ENCODE data around the gene ALG6. TPM values are rescaled to one million over a fixed set of nuclear protein-coding genes. Genes with fewer than 3 reads are reported as not detected.
A peak's percentile ranks its signal among the peaks of the same experiment; 100 is the strongest.

Gene ALG6
- total RNA-seq, 1 experiment from 2014 or later: 21.4 TPM

- no peak overlapping the region for H2AFZ ChIP-seq (ENCODE audit: low read length)
- H3K27ac Mint-ChIP-seq: peak overlapping the region in 1 of 3 experiments; percentile 71; a peak in 1 of 7 replicates
- no peak overlapping the region for H3K56ac ChIP-seq (ENCODE audit: insufficient read length, low read depth, low read length)
- H3K18ac ChIP-seq (ENCODE audit: insufficient read length, low read depth, low read length): no peak overlapping the region
- no peak overlapping the region for H2BK120ac ChIP-seq (ENCODE audit: low read depth, low read length, poor library complexity, severe bottlenecking)
- peak overlapping the region in 1 of 2 experiments; percentile 80; a peak in 3 of 5 replicates for H3K4me3 Mint-ChIP-seq
- WGBS (ENCODE audit: extremely low coverage, insufficient read length, low lambda C conversion rate): no CpG with 5 or more reads among the region's 9 CpGs
- TF ChIP-seq, protein P1, sequence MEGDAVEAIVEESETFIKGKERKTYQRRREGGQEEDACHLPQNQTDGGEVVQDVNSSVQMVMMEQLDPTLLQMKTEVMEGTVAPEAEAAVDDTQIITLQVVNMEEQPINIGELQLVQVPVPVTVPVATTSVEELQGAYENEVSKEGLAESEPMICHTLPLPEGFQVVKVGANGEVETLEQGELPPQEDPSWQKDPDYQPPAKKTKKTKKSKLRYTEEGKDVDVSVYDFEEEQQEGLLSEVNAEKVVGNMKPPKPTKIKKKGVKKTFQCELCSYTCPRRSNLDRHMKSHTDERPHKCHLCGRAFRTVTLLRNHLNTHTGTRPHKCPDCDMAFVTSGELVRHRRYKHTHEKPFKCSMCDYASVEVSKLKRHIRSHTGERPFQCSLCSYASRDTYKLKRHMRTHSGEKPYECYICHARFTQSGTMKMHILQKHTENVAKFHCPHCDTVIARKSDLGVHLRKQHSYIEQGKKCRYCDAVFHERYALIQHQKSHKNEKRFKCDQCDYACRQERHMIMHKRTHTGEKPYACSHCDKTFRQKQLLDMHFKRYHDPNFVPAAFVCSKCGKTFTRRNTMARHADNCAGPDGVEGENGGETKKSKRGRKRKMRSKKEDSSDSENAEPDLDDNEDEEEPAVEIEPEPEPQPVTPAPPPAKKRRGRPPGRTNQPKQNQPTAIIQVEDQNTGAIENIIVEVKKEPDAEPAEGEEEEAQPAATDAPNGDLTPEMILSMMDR (conservative IDR thresholded peaks at IDR 0.05): no peak
- H3T11ph ChIP-seq (ENCODE audit: low read length): no peak overlapping the region
- peaks cover 89% of the 10 kb centered on the region for H3K27me3 Mint-ChIP-seq (ENCODE audit: low read depth)
- peaks cover 0 to 2% of the 10 kb centered on the region in 2 experiments; a peak in 3 of 5 replicates for H3K9me3 Mint-ChIP-seq
- H3K79me1 ChIP-seq (ENCODE audit: insufficient read depth, low read depth, low read length, poor library complexity, severe bottlenecking): no peaks in the 10 kb centered on the region
- no peak overlapping the region for H3K14ac ChIP-seq (ENCODE audit: insufficient read depth, low read length)
- no peak overlapping the region for H4K91ac ChIP-seq (ENCODE audit: insufficient read length, low read depth, low read length)
- peaks cover 19% of the 10 kb centered on the region; the same call in 1 of the 2 replicates for H3K4me1 ChIP-seq (ENCODE audit: insufficient read depth, low read length)
- peaks cover 34% of the 10 kb centered on the region for H3K23me2 ChIP-seq (ENCODE audit: insufficient read length, low read depth, low read length, poor library complexity, severe bottlenecking)
- H3K23ac ChIP-seq (ENCODE audit: insufficient read length, low read depth, low read length): no peak overlapping the region
- no peak overlapping the region for H2BK5ac ChIP-seq (ENCODE audit: insufficient read length, low read length)
- H2AK5ac ChIP-seq (ENCODE audit: insufficient read length, low read length): no peak overlapping the region
- no peak overlapping the region for H2BK20ac ChIP-seq (ENCODE audit: low read depth, low read length, poor library complexity, severe bottlenecking)
- H3K4ac ChIP-seq (ENCODE audit: low read depth, low read length): no peak overlapping the region
- no peak overlapping the region for H4K8ac ChIP-seq (replicated peaks; ENCODE audit: insufficient read length, low read depth, low read length)
- H3K9ac ChIP-seq (ENCODE audit: extremely low read depth, insufficient read length, low read length): no peak overlapping the region
- H3K4me1 Mint-ChIP-seq: peaks cover 53 to 64% of the 10 kb centered on the region in 2 experiments
- no peak overlapping the region for H4K5ac ChIP-seq (ENCODE audit: insufficient read length, low read depth, low read length)
- peaks cover 0 to 3% (median 0%) of the 10 kb centered on the region in 3 experiments; a peak in 3 of 7 replicates for H3K36me3 Mint-ChIP-seq (ENCODE audit: insufficient read depth in 1 of 3, low read depth in 3 of 3)
- no peak overlapping the region for H3K27ac ChIP-seq (ENCODE audit: insufficient read length, low read depth, low read length)
- H3K27me3 ChIP-seq (ENCODE audit: insufficient read depth, low read length): peaks cover 14% of the 10 kb centered on the region; the same call in 1 of the 2 replicates
- no peaks in the 10 kb centered on the region for H3K9me3 ChIP-seq (ENCODE audit: control insufficient read depth, low read depth, low read length)
- no peaks in the 10 kb centered on the region for H4K20me1 ChIP-seq (ENCODE audit: control insufficient read depth, insufficient read depth, insufficient read length)
- peak overlapping the region; percentile 77 for H3K4me2 ChIP-seq (ENCODE audit: insufficient read depth, insufficient read length, low read length)
- no peak overlapping the region for H2BK15ac ChIP-seq (ENCODE audit: low read depth, low read length)
- H2BK12ac ChIP-seq (ENCODE audit: insufficient read length, low read depth, low read length): no peak overlapping the region
- DNase-seq: no peak
- H3K79me2 ChIP-seq (ENCODE audit: insufficient read depth, low read length): no peaks in the 10 kb centered on the region; the same call in 1 of the 2 replicates
Observed at GRCh38 chr1:63328781-63329180, 38.6 kb upstream of the ALG6 start.

Measured in H9 (cell line).